Stimulated activated CD4-positive, alpha-beta T cell treated with anti-CD3 and anti-CD28 coated beads, Interleukin-15, amount 100 ng/mL, for 1 hour (primary cell): ENCODE data around the gene P2RY2.
"Not testable (repeated sequence)": the region's sequence is repeated elsewhere in the genome, so short reads cannot be mapped to it uniquely, and the experiment has no call there.

Source experiments
- DNase-seq, 2 donors: peaks; one replicate each; pipeline ENCODE4 v3.0.0-alpha.2; 2020; ENCODE audit warnings: low read depth in 1 of 2, low spot score in 1 of 2

P2RY2 gene

DNA sequence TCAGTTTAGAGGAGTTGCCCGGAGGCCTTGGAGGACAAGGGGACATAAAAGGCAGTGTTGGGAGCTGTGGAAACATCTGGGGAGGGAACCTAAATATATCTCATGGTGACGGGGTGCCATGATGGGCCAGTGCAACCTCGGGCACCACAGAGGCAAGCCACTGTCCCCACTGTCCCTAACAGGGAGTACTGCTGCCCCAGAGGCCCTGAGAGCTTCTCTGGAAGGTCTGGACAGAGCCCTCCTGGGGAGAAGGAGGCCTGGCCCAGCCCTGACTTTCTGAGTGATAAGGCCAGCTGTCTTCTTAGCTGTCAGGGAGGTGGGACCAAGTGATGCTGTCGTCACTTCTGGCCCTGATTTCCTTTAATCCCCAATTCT lies 48.6 kb downstream of the P2RY2 start:
- no peak for DNase-seq

- DNase-seq = no peak
These were observed 49.2 kb downstream of the P2RY2 start for GRCh38 chr11:73267122-73267846.

DNA sequence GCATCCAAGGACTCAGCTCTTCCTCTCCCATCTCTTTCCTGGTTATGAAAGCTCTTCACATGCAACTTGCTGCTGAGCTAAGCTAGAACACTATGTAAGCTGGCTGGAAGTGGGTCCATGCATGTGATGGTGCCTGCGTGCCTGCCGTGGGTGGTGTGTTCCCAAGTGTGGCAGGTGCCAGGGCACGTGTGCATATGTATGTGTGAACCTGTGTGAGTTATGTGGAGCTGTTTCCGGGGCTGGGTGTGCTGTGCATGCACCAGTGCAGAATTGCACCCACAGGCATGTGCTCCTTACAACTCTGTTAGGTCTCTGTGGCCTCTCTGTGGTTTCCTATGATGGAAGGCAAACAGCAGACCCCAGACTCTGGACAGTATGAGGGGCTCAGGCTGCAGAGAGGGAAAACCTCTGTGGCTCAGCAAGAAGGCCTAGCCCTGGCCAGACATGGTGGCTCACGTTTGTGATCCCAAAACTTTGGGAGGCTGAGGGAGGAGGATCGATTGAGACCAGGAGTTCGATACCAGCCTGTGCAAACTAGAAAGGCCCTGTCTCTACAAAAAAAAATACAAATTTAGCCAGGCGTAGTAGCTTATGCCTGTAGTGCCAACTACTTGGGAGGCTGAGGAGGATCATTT lies 49.9 kb downstream of the P2RY2 start:
- DNase-seq = no peak

GRCh38 chr11:73268671-73269271 lies 50.7 kb downstream of the P2RY2 start:
- no peak for DNase-seq

DNA sequence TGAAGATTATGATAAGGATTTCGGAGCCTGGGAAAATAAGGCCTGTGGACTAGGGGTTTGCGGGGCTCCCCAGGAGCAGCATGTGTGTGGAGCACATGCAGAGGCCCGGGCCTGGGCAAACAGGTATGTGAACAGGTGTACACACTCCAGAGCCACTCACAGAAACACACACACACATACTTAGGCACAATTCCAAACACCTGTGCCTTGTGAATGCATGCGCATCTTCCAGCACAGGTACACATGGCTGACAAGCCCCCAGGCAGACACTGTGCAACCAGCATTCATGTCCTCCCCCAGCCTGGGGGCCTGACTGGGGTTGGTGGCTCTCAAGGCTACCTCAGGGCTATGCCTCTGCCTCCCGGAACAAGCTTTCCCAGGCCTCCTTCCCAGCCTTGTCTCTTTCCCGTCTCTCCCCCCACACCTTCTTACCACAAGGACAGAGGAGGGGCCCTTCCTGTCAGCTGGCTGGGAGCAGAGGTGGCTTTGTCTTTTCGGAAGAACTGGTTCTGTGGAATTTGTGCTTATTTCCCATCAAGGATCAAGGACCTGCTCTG lies 51.5 kb downstream of the P2RY2 start:
- no peak for DNase-seq

- DNase-seq = no peak
These were observed 52.2 kb downstream of the P2RY2 start for GRCh38 chr11:73270016-73270854.

DNA sequence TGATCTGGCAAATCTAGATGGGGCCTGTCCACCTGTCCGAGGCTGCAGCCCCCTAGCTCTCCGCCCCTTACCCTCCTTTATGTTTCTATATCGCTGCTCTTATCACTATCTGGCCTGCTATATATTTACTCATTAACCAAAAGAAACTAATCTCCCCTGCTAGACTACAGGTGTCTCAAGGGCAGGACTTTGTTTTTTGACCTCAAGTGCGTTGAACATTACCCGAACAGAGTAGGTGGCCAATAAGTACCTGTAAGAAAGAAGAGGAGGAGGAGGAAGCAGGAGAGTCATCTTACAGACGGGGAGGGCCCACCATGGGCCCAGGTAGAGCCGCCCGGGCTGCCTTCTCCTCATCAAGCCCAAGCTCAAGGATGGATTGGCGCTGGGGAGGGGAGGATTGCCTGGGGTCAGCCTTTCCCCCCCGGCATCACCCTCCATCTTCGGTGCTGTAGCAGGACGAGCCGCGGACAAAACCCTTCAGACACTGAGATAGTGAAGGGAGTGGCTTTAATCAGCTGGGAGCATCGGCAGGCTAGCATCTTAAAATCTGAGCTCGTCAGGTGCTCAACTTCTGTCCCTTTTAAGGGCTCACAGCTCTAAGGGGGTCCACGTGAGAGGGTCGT lies 52.9 kb downstream of the P2RY2 start:
- no peak for DNase-seq

DNA sequence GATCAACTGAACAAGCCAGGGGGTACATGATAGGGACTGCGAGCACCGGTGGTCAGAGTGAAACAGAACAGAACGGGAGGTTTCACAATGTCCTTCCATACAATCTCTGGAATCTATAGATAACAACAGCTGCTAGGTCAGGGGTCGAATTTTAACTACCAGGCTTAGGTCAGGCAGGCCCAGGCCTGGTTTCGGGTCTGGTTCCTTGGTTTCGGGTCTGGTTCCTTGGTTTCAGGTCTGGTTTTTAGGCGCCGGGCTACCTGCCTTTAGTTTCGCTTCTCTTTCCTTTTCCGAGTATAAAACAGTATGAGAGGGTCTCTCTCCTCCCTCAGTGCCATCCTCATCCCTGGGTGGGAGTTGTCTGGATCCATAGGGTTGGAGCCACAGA lies 53.4 kb downstream of the P2RY2 start:
- DNase-seq = not testable (repeated sequence)

DNA sequence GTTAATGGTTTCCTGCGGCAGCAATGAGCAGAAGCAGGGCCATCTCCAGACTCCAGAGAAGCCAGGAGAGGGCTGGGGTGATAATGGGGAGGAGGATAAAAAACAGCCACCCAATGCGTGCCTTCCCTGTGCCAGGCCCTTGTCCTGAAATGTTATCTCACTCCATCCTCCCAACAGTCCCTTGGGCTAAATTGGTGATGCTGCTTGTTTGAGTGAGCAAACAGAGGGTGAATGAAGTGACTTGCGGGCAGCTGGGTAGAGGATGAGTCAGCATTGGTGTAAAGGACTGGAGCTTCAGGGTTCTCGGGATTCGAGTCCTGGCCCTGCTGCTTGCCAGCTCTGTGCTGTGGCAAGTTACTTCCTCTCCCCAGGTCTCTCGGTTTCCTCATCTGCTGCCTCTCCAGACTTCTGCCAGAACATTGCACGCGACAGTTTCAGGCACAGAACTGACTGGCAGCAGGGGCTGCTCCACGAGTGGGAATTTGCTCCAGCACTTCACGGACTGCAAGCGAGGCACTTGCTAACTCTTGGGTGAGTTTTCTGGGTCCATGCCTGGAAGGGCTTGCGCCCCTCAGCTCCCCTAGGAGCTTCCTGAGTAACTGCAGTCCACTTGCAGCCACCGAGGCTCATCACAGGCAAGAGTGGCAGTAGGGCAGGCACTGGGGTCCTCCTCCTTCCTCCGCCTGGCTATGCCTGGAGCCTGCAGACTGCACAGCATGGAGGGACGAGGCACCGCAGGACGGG lies 54.0 kb downstream of the P2RY2 start, which contains the start of gene P2RY6:
TSS of gene P2RY6 (plus strand) at position 403 of the 744 bp plus-strand sequence. CDS start 24,181 bp downstream, outside the sequence.
- DNase-seq = no peak

DNA sequence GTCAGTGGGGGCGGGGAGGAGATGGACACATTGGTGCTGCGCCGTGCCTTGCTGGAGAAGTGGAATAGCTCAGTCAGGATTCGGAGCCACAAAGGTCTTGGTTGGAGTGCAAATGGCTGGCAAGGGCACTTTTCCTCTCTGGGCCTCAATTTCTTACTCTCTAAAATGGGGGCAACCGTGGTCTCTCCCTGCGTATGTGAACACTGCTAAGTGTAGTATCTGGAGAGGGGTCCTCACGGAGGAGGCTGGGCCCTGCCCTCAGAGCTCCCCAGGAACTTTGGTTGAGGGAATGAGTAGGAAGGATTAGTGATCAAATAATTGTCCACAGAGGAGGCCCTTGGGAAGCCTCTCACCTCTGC lies 54.6 kb downstream of the P2RY2 start:
- DNase-seq = no peak

DNA sequence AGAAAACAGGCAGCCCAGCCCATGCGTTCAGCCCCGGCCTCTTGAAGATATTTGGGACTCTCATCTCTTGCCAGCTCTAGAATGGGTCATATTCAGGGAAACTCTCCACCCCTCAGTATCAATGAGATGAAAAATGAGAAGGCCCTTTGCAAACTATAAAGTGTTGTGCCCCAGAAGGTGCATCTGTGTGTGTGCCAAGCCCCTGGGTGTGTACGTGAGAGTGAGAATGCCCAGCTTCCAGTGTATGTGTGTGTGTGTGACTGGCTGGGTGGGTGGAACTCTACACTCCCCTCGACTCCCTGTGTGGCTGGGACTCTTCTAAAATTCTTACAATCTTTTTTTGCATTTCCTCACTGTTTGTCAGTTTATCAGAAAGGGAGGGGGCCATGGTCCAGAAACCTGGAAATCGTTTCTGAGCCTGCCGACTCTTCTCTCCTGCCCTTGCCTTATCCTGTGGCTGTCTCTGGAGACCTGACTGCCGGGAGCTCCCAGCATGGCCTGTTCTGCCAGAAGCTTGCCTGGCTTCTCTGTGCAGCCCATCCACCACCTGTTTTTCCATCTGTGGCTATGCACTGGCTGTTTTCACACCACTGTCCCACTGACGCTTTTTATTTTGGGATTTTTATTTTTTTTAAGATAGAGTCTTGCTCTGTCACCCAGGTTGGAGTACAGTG lies 55.3 kb downstream of the P2RY2 start:
- DNase-seq = no peak

DNA sequence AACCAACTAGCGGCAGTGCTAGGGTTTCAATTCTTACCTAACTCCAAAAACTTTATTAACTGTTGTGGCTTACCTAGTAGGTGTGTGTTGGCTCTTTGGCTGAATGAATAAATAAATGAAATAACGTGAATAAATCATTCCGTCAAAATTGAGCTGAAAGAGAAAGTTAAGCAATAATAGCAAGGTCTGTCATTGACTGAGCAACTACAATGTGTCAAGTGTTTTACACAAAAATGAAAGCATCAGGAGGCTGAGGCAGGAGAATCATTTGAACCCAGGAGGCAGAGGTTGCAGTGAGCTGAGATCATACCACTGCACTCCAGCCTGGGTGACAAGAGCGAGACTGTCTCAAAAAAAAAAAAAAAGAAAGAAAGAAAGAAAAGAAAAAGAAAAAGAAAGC lies 56.1 kb downstream of the P2RY2 start:
- DNase-seq = not testable (repeated sequence)

DNA sequence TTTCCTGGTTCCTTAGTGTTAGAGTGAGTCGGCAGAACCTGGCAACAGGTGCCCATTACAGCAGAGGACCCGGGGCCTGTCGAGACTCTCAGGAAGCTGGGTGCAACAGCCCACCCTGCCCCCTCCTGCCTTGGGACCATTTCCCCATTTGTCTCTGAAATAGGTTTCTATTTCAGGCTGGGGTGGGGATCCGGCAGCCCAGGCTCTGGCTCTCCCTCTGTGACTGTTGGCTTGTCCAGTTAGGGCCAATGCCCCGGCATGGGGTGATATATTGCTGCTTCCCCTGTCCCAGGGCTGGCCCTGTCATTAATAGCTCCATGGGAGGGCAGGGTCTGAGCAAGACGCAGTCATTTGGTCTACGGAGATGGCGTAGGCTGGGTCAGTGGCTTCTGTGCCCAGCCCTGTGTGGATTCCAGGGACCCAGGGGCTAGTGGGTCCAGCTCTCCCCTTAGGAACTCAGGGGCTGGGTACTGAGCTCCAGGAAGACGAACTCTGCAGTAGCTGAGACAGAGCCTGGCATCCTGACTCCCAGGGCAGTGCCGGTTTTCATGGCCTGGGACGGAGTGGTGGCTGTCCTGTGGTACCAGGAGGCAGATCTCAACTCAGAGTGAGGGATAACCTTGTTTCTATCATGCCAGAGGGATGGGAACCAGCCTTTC lies 56.8 kb downstream of the P2RY2 start:
- DNase-seq = no peak

GRCh38 chr11:73275381-73275750 lies 57.3 kb downstream of the P2RY2 start:
- DNase-seq = no peak

GRCh38 chr11:73277467-73277866 lies 59.4 kb downstream of the P2RY2 start:
- no peak for DNase-seq

DNA sequence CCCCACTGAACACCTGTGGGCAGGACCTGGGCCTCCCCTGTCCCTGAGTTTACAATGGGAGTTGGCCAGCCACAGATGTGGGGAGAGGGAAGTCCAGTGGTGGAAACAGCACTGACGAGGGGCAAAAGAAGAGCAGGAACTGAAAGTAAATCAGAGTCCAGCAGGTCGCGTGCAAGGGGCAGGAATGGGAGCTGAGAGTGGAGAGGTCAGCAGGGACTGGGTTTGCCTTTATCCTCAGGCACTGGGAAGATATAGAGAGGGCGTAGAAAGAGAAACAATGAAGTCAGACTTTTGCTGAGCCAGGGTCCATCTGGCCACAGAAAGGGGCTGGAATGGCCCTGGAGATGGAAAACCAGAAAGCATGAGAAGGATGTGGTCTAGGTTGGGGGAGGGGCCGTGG lies 62.5 kb downstream of the P2RY2 start:
- DNase-seq = no peak

- DNase-seq = no peak
These were observed 63.2 kb downstream of the P2RY2 start for GRCh38 chr11:73281201-73281741.

DNA sequence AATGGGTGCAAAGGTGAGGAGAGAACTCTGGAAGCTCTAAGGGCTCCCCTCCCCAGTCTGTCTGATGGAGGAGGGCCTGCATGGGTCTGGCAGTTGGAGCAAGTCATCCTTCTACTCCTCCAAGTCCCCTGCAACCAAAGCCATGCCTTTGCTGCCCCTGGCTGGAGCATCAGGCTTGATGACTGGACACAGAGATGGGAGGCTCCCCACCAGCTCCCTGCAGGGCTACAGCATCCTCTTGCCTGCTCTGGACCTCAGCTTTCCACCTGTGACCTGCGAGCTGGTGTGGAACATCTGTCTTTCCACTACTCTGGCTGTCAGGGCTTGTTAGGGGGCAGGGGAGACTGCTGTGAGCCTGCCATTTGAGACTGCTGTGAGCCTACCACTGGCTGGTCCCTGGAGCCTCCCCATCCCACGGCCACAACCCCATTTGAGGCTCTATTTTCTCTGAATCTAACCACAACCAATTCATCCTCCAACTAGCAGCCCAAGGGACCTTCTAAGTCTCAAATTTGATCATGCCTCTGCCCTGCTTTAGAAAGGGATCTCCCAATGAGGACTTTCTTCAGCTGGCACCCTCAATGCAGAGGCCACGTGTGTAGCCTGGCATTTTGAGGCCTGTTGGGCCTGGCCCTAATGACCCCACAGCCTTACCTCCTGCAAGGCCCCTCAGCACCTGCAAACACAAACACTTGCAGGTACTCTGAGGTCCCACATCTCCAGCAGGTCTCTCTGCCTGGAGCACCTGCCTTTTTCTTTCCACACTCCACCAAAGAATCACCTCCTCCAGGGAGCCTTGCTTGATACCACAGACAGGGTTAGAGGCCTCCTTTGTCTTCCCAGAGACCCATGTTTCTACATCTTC lies 63.9 kb downstream of the P2RY2 start:
- DNase-seq = no peak
